HEK293 (cell line): Measurements from ENCODE around the gene ANKRD33.

ENCODE experiments used
- CTCF ChIP-seq: fragments of 450-650 bp; formaldehyde crosslinking; IDR thresholded peaks from 2 replicates; pipeline ENCODE4 v1.5.1; 2016; ENCODE audit warnings: missing biosample characterization, missing genetic modification characterization
- ZNF274 ChIP-seq, 2 experiments: fragments of 200-500 bp in 1 of 2; fragments of 450-650 bp in 1 of 2; sonication (Bioruptor generic) in 1 of 2; formaldehyde crosslinking in 1 of 2; IDR thresholded peaks; 2 replicates each; pipeline versions ENCODE4 v1.5.1 to v1.6.1; 2014 to 2016; ENCODE audit warnings: borderline replicate concordance in 1 of 2, inconsistent platforms in 1 of 2, low read length in 1 of 2, missing biosample characterization in 1 of 2, missing genetic modification characterization in 1 of 2
- TF ChIP-seq, protein P1 (sequence below): fragments of 450-650 bp; IDR thresholded peaks from 2 replicates; pipeline ENCODE4 v1.5.1; 2018; ENCODE audit warnings: missing biosample characterization, missing genetic modification characterization
- TF ChIP-seq, protein P2 (sequence below): fragments of 450-650 bp; formaldehyde crosslinking; IDR thresholded peaks from 2 replicates; pipeline ENCODE4 v1.5.1; 2016; ENCODE audit warnings: missing biosample characterization, missing genetic modification characterization
- TF ChIP-seq, protein P3 (sequence below): fragments of 450-650 bp; formaldehyde crosslinking; IDR thresholded peaks from 2 replicates; pipeline ENCODE4 v1.5.1; 2016; ENCODE audit warnings: missing biosample characterization, missing genetic modification characterization

GRCh38 chr12:51884676-51885229 is 3.1 kb upstream of the ANKRD33 start:
- TF ChIP-seq CTCF (tag by site-specific recombination) (no peak), ZNF274 (IDR thresholded peaks at IDR 0.05; ENCODE audit: low read length) (no peak), ZNF274 (tag by site-specific recombination; IDR thresholded peaks at IDR 0.05; ENCODE audit: borderline replicate concordance) (no peak)
- TF ChIP-seq, protein P1, sequence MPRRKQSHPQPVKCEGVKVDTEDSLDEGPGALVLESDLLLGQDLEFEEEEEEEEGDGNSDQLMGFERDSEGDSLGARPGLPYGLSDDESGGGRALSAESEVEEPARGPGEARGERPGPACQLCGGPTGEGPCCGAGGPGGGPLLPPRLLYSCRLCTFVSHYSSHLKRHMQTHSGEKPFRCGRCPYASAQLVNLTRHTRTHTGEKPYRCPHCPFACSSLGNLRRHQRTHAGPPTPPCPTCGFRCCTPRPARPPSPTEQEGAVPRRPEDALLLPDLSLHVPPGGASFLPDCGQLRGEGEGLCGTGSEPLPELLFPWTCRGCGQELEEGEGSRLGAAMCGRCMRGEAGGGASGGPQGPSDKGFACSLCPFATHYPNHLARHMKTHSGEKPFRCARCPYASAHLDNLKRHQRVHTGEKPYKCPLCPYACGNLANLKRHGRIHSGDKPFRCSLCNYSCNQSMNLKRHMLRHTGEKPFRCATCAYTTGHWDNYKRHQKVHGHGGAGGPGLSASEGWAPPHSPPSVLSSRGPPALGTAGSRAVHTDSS = no peak
- TF ChIP-seq, protein P2, sequence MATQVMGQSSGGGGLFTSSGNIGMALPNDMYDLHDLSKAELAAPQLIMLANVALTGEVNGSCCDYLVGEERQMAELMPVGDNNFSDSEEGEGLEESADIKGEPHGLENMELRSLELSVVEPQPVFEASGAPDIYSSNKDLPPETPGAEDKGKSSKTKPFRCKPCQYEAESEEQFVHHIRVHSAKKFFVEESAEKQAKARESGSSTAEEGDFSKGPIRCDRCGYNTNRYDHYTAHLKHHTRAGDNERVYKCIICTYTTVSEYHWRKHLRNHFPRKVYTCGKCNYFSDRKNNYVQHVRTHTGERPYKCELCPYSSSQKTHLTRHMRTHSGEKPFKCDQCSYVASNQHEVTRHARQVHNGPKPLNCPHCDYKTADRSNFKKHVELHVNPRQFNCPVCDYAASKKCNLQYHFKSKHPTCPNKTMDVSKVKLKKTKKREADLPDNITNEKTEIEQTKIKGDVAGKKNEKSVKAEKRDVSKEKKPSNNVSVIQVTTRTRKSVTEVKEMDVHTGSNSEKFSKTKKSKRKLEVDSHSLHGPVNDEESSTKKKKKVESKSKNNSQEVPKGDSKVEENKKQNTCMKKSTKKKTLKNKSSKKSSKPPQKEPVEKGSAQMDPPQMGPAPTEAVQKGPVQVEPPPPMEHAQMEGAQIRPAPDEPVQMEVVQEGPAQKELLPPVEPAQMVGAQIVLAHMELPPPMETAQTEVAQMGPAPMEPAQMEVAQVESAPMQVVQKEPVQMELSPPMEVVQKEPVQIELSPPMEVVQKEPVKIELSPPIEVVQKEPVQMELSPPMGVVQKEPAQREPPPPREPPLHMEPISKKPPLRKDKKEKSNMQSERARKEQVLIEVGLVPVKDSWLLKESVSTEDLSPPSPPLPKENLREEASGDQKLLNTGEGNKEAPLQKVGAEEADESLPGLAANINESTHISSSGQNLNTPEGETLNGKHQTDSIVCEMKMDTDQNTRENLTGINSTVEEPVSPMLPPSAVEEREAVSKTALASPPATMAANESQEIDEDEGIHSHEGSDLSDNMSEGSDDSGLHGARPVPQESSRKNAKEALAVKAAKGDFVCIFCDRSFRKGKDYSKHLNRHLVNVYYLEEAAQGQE = no peak
- TF ChIP-seq, protein P3, sequence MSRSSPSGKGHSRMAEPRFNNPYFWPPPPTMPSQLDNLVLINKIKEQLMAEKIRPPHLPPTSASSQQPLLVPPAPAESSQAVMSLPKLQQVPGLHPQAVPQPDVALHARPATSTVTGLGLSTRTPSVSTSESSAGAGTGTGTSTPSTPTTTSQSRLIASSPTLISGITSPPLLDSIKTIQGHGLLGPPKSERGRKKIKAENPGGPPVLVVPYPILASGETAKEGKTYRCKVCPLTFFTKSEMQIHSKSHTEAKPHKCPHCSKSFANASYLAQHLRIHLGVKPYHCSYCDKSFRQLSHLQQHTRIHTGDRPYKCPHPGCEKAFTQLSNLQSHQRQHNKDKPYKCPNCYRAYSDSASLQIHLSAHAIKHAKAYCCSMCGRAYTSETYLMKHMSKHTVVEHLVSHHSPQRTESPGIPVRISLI (tag by site-specific recombination) = no peak
